Measurements from ENCODE around the gene MARCKSL1. TPM values are rescaled to one million over a fixed set of nuclear protein-coding genes. Genes with fewer than 3 reads are reported as not detected.
"Not testable (repeated sequence)": the region's sequence is repeated elsewhere in the genome, so short reads cannot be mapped to it uniquely, and the experiment has no call there.

MARCKSL1 gene
- total RNA-seq, 1 donor from 2014 or later, result 465 TPM

GRCh38 chr1:32356478-32356877 lies 20.4 kb upstream of the MARCKSL1 start:
- Mint-ChIP-seq H3K9me3 (no peaks in the 10 kb centered on the region), H3K4me1 (ENCODE audit: unreplicated experiment) (peaks cover 22% of the 10 kb centered on the region), H3K27me3 (peaks cover 5% of the 10 kb centered on the region), H3K4me3 (no peak overlapping the region), H3K36me3 (peaks cover 15% of the 10 kb centered on the region), H3K27ac (no peak overlapping the region)
- no peak for DNase-seq (ENCODE audit: extremely low spot score, unreplicated experiment)
- TF ChIP-seq, protein P1, sequence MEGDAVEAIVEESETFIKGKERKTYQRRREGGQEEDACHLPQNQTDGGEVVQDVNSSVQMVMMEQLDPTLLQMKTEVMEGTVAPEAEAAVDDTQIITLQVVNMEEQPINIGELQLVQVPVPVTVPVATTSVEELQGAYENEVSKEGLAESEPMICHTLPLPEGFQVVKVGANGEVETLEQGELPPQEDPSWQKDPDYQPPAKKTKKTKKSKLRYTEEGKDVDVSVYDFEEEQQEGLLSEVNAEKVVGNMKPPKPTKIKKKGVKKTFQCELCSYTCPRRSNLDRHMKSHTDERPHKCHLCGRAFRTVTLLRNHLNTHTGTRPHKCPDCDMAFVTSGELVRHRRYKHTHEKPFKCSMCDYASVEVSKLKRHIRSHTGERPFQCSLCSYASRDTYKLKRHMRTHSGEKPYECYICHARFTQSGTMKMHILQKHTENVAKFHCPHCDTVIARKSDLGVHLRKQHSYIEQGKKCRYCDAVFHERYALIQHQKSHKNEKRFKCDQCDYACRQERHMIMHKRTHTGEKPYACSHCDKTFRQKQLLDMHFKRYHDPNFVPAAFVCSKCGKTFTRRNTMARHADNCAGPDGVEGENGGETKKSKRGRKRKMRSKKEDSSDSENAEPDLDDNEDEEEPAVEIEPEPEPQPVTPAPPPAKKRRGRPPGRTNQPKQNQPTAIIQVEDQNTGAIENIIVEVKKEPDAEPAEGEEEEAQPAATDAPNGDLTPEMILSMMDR (conservative IDR thresholded peaks at IDR 0.05), result no peak

- not testable (repeated sequence) for H3K4me3 Mint-ChIP-seq; DNase-seq (ENCODE audit: extremely low spot score, unreplicated experiment); H3K9me3 Mint-ChIP-seq; H3K27ac Mint-ChIP-seq; H3K27me3 Mint-ChIP-seq
- H3K36me3 Mint-ChIP-seq, result peaks cover 12% of the 10 kb centered on the region
- H3K4me1 Mint-ChIP-seq (ENCODE audit: unreplicated experiment), result peaks cover 20% of the 10 kb centered on the region
Measured at GRCh38 chr1:32355778-32356177, 19.7 kb upstream of the MARCKSL1 start.

- DNase-seq (ENCODE audit: extremely low spot score, unreplicated experiment), result no peak
- H3K4me3 Mint-ChIP-seq, result peak overlapping the region; percentile 79
- H3K4me1 Mint-ChIP-seq (ENCODE audit: unreplicated experiment), result peaks cover 14% of the 10 kb centered on the region
- H3K27ac Mint-ChIP-seq, result peak overlapping the region; percentile 63
- TF ChIP-seq, protein P1 (conservative IDR thresholded peaks at IDR 0.05), result no peak
- H3K9me3 Mint-ChIP-seq, result no peaks in the 10 kb centered on the region
- peaks cover 4% of the 10 kb centered on the region for H3K36me3 Mint-ChIP-seq
- H3K27me3 Mint-ChIP-seq, result no peaks in the 10 kb centered on the region
Measured at GRCh38 chr1:32353886-32354570, 18.0 kb upstream of the MARCKSL1 start.

DNA sequence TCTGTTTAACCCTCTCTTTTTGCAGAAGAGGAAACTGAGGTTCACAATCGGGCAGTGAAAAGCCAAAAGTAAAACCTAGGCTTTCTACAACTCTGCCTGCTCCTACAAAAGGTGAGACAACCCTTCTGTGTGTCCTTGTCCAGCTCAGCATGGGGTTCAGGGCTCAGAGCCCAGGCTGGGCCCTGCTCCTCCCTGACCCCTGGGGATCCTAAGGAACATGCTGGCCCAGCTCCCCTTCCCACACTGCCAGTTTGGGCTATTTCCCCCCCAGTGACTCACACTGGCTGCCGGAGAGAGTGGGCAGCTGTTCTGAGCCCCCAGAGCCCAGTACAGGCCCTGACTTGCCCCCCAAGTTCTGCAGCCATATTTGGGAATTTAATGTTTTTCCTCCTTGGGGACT lies 17.4 kb upstream of the MARCKSL1 start:
- Mint-ChIP-seq H3K27me3 (no peaks in the 10 kb centered on the region), H3K9me3 (no peaks in the 10 kb centered on the region), H3K27ac (peak overlapping the region; percentile 63), H3K4me3 (peak overlapping the region; percentile 81), H3K36me3 (peaks cover 4% of the 10 kb centered on the region), H3K4me1 (ENCODE audit: unreplicated experiment) (peaks cover 14% of the 10 kb centered on the region)
- TF ChIP-seq, protein P1 (conservative IDR thresholded peaks at IDR 0.05), result no peak
- DNase-seq (ENCODE audit: extremely low spot score, unreplicated experiment), result no peak

DNA sequence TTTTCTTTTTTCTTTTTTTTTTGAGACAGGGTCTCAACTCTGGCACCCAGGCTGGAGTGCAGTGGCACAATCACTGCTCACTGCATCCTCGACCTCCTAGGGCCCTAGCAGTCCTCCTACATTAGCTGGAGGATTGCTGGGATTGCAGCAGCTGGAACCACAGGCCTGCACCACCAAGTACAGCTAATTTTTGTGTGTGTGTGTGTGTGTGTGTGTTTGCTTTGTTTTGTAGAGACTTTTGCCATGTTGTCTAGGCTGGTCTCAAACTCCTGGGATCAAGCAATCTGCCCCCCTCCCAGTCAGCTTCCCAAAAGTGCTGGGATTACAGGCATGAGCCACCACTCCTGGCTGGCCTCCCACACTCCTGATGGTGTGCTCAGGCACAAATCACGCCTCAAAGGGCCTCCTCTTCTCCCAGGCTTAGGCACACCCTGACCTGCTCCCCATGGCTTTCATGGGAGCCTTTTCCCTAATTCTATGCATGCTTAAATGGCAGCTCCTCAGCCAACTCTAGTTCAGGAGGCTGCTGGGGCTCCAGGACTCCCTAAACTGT lies 16.9 kb upstream of the MARCKSL1 start:
- Mint-ChIP-seq H3K36me3 (peaks cover 4% of the 10 kb centered on the region), H3K27ac (peak overlapping the region; percentile 63), H3K4me1 (ENCODE audit: unreplicated experiment) (peaks cover 14% of the 10 kb centered on the region), H3K9me3 (no peaks in the 10 kb centered on the region), H3K4me3 (peak overlapping the region; percentile 81), H3K27me3 (no peaks in the 10 kb centered on the region)
- no peak for DNase-seq (ENCODE audit: extremely low spot score, unreplicated experiment)
- TF ChIP-seq, protein P1 (conservative IDR thresholded peaks at IDR 0.05), result no peak

- no peak for DNase-seq (ENCODE audit: extremely low spot score, unreplicated experiment)
- H3K4me3 Mint-ChIP-seq, result peak overlapping the region; percentile 81
- H3K27ac Mint-ChIP-seq, result peak overlapping the region; percentile 51
- H3K4me1 Mint-ChIP-seq (ENCODE audit: unreplicated experiment), result peaks cover 9% of the 10 kb centered on the region
- TF ChIP-seq, protein P1 (conservative IDR thresholded peaks at IDR 0.05), result no peak
- no peaks in the 10 kb centered on the region for H3K9me3 Mint-ChIP-seq
- peaks cover 4% of the 10 kb centered on the region for H3K36me3 Mint-ChIP-seq
- no peaks in the 10 kb centered on the region for H3K27me3 Mint-ChIP-seq
Measured at GRCh38 chr1:32352239-32352745, 16.3 kb upstream of the MARCKSL1 start.

Measured in type B pancreatic cell (in vitro differentiated cells).